ENCODE data around the gene SERINC2. TPM values are rescaled to one million over a fixed set of nuclear protein-coding genes. Genes with fewer than 3 reads are reported as not detected.

The SERINC2 gene
- total and polyA plus RNA-seq, 2 donors, result 1.5 to 15.6 TPM

DNA sequence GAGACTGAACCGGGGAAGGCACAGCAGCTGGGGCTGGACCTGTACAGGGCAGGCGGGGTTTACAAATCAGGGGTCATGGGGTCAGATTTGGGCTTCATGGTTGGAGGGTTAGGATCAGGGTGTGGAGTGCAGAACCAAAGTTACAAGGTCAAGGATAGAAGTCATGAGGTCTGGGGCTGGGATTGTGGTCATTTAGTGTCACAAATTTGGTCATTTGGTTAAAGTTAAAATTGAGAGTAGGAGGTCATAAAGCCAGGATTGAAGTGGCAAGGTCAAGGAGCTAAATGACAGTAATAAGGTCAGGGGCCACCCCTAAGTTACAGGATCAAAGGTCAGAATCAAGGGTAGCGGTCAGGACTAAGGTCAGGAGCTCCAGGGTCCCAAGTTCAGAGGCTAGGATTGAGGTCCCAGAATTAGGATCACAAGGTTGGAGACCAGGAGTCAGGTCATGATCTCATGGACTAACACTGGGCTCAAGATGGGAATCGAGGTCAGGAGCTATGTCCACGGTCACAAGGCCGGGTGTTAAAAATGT, 20.4 kb downstream of the SERINC2 start:
- no peak for DNase-seq (ENCODE audit: low read depth in 6 of 9, low spot score in 9 of 9)
- Histone ChIP-seq H3K9me3 (ENCODE audit: control insufficient read depth in 2 of 2, insufficient read depth in 1 of 2, low read length in 1 of 2) (peaks cover 0 to 2% of the 10 kb centered on the region in 2 donors), H3K27ac (ENCODE audit: low read depth in 1 of 2, low read length in 1 of 2) (no peak overlapping the region), H3K4me3 (ENCODE audit: low read length in 2 of 2) (no peak overlapping the region), H3K4me1 (ENCODE audit: control insufficient read depth in 2 of 2, insufficient read depth in 2 of 2, low read length in 2 of 2) (peaks cover 0 to 7% of the 10 kb centered on the region in 2 donors), H3K27me3 (ENCODE audit: control insufficient read depth in 2 of 2, insufficient read depth in 1 of 2, low read length in 1 of 2) (no peaks in the 10 kb centered on the region), H3K36me3 (ENCODE audit: control insufficient read depth in 2 of 2, insufficient read depth in 2 of 2, low read length in 1 of 2) (no peaks in the 10 kb centered on the region)
- WGBS, result 98% methylated on average over 6 of the region's 6 CpGs

DNA sequence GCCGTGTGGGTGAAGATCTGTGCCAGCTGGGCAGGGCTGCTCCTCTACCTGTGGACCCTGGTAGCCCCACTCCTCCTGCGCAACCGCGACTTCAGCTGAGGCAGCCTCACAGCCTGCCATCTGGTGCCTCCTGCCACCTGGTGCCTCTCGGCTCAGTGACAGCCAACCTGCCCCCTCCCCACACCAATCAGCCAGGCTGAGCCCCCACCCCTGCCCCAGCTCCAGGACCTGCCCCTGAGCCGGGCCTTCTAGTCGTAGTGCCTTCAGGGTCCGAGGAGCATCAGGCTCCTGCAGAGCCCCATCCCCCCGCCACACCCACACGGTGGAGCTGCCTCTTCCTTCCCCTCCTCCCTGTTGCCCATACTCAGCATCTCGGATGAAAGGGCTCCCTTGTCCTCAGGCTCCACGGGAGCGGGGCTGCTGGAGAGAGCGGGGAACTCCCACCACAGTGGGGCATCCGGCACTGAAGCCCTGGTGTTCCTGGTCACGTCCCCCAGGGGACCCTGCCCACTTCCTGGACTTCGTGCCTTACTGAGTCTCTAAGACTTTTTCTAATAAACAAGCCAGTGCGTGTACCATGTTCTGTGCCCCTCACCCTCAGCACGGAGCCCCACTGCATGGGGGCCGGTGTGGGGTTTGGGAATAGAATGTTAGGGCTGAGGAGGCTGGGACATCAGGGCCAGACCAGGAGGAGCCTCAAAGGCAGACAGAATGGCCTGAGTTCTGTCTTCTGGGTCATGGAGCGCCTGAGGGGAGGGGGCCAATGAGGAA, 21.3 kb downstream of the SERINC2 start:
- no peak overlapping the region for H3K27ac ChIP-seq (ENCODE audit: low read depth in 1 of 2, low read length in 1 of 2)
- H3K36me3 ChIP-seq (ENCODE audit: control insufficient read depth in 2 of 2, insufficient read depth in 2 of 2, low read length in 1 of 2), result no peaks in the 10 kb centered on the region
- H3K9me3 ChIP-seq (ENCODE audit: control insufficient read depth in 2 of 2, insufficient read depth in 1 of 2, low read length in 1 of 2), result peaks cover 0 to 2% of the 10 kb centered on the region in 2 donors
- H3K4me1 ChIP-seq (ENCODE audit: control insufficient read depth in 2 of 2, insufficient read depth in 2 of 2, low read length in 2 of 2), result peaks cover 0 to 7% of the 10 kb centered on the region in 2 donors
- H3K4me3 ChIP-seq (ENCODE audit: low read length in 2 of 2), result no peak overlapping the region
- H3K27me3 ChIP-seq (ENCODE audit: control insufficient read depth in 2 of 2, insufficient read depth in 1 of 2, low read length in 1 of 2), result no peaks in the 10 kb centered on the region
- no peak for DNase-seq (ENCODE audit: low read depth in 6 of 9, low spot score in 9 of 9)
- WGBS, result 85% methylated on average over 21 of the region's 21 CpGs

DNA sequence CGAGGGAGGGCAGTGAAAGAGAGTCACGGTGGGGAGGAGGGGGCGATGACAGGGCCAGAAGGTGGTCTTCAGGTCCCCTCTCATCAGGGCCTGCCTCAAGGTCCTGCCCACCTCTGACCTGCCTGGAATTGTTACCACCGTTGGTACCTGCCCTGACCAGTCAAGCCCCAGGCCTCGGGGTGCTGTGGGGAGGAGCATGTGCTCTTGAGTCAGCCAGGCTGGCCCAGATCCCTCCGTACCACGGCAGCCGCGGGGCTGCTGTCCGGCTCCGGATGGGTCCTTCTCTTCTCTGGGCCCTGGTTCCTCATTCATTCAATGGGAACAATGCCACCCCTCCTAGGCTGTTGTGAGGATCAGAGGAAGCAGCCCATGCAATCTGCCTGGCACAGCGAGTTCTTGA, 22.0 kb downstream of the SERINC2 start:
- Histone ChIP-seq H3K27me3 (ENCODE audit: control insufficient read depth in 2 of 2, insufficient read depth in 1 of 2, low read length in 1 of 2) (no peaks in the 10 kb centered on the region), H3K36me3 (ENCODE audit: control insufficient read depth in 2 of 2, insufficient read depth in 2 of 2, low read length in 1 of 2) (no peaks in the 10 kb centered on the region), H3K4me3 (ENCODE audit: low read length in 2 of 2) (no peak overlapping the region), H3K27ac (ENCODE audit: low read depth in 1 of 2, low read length in 1 of 2) (no peak overlapping the region), H3K4me1 (ENCODE audit: control insufficient read depth in 2 of 2, insufficient read depth in 2 of 2, low read length in 2 of 2) (peaks cover 0 to 7% of the 10 kb centered on the region in 2 donors), H3K9me3 (ENCODE audit: control insufficient read depth in 2 of 2, insufficient read depth in 1 of 2, low read length in 1 of 2) (peaks cover 0 to 2% of the 10 kb centered on the region in 2 donors)
- no peak for DNase-seq (ENCODE audit: low read depth in 6 of 9, low spot score in 9 of 9)
- 91% methylated on average over 12 of the region's 12 CpGs for WGBS

DNA sequence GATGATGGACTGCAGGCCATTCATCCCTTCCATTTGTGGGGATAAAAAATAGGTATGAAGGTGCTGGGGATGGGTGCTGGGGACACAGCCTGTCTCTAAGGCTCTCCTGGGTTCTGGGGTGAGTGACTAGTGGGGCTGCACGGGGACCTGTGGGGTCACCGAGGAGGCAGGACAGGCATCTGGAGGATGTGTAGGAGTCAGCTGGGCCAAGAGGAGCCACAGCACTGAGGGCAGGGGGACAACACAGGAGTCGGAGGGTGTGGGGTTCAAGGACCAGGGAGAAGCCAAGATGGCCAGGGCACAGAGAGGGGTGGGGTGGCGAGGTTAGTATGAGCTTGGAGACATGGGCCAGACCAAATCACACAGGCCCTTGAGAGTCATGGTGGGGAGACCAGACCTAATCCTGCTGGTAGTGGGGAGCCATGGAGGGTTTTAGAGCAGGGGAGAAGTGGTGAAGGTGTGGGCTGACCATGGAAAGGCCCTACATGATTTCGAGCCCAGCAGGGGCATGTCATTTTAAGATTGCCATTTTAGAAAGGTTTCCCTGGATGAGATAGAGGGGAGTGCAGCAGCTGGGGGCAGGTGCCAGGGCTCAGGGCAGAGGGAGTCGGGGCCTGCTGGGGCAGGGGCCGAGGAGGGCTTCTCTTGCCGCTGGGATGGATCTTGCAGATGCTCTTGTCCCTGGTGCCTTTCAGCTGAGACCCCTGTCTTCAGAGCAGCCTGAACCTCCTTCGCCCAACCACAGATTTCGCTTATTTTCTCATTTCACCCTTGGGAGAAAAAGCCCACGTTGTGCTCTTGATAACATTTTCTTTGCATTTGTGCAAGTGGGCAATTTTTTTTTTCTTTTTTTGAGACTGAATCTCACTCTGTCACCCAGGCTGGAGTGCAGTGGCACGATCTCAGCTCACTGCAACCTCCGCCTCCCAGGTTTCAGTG, 22.7 kb downstream of the SERINC2 start:
- Histone ChIP-seq H3K4me3 (ENCODE audit: low read length in 2 of 2) (no peak overlapping the region), H3K27ac (ENCODE audit: low read depth in 1 of 2, low read length in 1 of 2) (no peak overlapping the region), H3K9me3 (ENCODE audit: control insufficient read depth in 2 of 2, insufficient read depth in 1 of 2, low read length in 1 of 2) (peaks cover 0 to 2% of the 10 kb centered on the region in 2 donors), H3K4me1 (ENCODE audit: control insufficient read depth in 2 of 2, insufficient read depth in 2 of 2, low read length in 2 of 2) (peaks cover 0 to 7% of the 10 kb centered on the region in 2 donors), H3K36me3 (ENCODE audit: control insufficient read depth in 2 of 2, insufficient read depth in 2 of 2, low read length in 1 of 2) (no peaks in the 10 kb centered on the region), H3K27me3 (ENCODE audit: control insufficient read depth in 2 of 2, insufficient read depth in 1 of 2, low read length in 1 of 2) (no peaks in the 10 kb centered on the region)
- WGBS, result 94% methylated on average over 13 of the region's 13 CpGs
- DNase-seq (ENCODE audit: low read depth in 6 of 9, low spot score in 9 of 9), result no peak

DNA sequence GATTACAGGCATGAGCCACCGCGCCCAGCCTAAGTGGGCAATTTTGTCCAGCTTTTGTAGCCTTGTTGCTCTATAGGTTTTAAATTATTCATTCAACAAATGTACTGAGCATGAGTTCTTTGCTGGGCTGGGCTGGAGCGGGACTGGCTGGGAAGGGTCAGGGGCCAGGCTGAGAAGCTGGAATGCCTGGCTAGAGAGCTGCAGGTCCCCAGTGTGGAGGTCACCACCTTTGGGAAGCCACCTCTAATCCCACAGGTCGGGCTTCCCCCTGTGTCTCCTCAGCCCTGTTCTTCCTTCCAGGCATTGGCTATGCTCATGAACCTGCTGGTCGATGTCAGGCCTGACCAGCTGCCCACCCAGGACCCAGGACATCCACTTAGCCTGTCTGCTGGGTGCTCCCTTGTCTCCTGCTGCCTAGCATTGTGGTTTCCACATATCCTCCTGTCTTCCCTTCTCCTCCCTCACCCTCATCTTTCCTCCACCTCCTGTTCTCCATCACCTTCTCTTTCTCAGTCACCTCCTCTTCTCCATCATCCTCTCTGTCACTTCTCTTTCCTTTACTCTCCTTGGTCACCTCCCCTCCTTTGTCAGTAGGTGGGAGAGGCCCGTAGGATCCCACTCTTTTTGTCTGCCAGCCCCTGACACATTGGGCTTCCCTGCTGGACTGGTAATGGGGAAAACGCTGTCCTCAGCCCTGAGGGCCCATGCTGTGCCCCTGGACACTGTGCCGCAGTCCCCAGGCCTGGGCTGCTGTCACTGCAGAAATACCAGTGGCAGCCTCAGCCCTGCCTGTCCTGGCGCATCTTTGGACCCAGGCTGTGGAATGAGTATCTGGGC, 23.8 kb downstream of the SERINC2 start:
- peaks cover 0 to 7% of the 10 kb centered on the region in 2 donors for H3K4me1 ChIP-seq (ENCODE audit: control insufficient read depth in 2 of 2, insufficient read depth in 2 of 2, low read length in 2 of 2)
- 91% methylated on average over 9 of the region's 9 CpGs for WGBS
- DNase-seq (ENCODE audit: low read depth in 6 of 9, low spot score in 9 of 9), result no peak
- H3K27ac ChIP-seq (ENCODE audit: low read depth in 1 of 2, low read length in 1 of 2), result no peak overlapping the region
- H3K27me3 ChIP-seq (ENCODE audit: control insufficient read depth in 2 of 2, insufficient read depth in 1 of 2, low read length in 1 of 2), result no peaks in the 10 kb centered on the region
- H3K4me3 ChIP-seq (ENCODE audit: low read length in 2 of 2), result no peak overlapping the region
- no peaks in the 10 kb centered on the region for H3K36me3 ChIP-seq (ENCODE audit: control insufficient read depth in 2 of 2, insufficient read depth in 2 of 2, low read length in 1 of 2)
- H3K9me3 ChIP-seq (ENCODE audit: control insufficient read depth in 2 of 2, insufficient read depth in 1 of 2, low read length in 1 of 2), result peaks cover 0 to 2% of the 10 kb centered on the region in 2 donors

DNA sequence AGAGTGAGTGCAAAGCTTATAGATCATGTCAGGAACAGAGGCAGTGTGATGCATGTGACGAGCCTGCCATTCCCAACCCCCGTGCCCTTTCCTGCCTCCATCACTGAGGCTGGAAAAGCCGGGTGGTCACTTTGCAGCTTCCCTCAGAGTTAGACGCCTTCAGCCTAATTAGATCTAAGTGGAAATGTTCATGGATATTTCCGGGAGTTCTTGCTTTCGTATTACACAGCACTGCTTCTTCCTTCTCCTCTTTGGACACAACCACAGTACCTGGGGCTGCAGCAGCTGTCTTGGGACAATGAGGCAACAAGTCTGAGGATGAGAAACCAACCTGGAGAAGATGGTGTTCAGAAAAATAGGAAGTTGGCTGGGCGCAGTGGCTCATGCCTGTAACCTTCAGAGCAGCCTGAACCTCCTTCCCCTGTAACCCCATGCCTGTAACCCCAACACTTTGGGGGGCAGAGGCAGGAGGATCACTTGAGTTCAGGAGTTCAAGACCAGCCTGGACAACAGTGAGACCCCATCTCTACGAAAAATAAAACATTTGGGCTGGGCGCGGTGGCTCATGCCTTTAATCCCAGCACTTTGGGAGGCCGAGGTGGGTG, 24.5 kb downstream of the SERINC2 start:
- no peak for DNase-seq (ENCODE audit: low read depth in 6 of 9, low spot score in 9 of 9)
- H3K27ac ChIP-seq (ENCODE audit: low read depth in 1 of 2, low read length in 1 of 2), result no peak overlapping the region
- H3K36me3 ChIP-seq (ENCODE audit: control insufficient read depth in 2 of 2, insufficient read depth in 2 of 2, low read length in 1 of 2), result no peaks in the 10 kb centered on the region
- peaks cover 0 to 2% of the 10 kb centered on the region in 2 donors for H3K9me3 ChIP-seq (ENCODE audit: control insufficient read depth in 2 of 2, insufficient read depth in 1 of 2, low read length in 1 of 2)
- H3K4me1 ChIP-seq (ENCODE audit: control insufficient read depth in 2 of 2, insufficient read depth in 2 of 2, low read length in 2 of 2), result peaks cover 0 to 7% of the 10 kb centered on the region in 2 donors
- no peaks in the 10 kb centered on the region for H3K27me3 ChIP-seq (ENCODE audit: control insufficient read depth in 2 of 2, insufficient read depth in 1 of 2, low read length in 1 of 2)
- WGBS, result 90% methylated on average over 11 of the region's 11 CpGs
- no peak overlapping the region for H3K4me3 ChIP-seq (ENCODE audit: low read length in 2 of 2)

DNA sequence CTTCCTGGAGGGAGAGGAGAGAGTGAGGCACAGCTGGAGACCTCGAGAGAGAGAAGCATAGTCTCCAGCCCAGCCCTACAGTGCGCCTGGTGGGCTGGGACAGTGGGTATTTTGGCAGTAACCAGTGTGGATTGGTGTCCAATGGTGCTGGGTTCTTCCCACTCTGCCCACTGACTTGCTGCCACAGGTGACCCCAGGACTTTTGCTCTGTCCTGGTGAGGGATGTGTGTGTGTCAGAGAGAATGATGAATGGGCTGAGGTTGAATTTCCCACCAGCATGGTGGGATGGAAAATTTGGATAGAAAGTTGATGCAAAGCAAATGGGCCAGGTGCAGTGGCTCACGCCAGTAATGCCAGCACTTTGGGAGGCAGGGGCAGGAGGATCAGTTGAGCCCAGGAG, 26.3 kb downstream of the SERINC2 start:
- Histone ChIP-seq H3K27me3 (ENCODE audit: control insufficient read depth in 2 of 2, insufficient read depth in 1 of 2, low read length in 1 of 2) (no peaks in the 10 kb centered on the region), H3K4me1 (ENCODE audit: control insufficient read depth in 2 of 2, insufficient read depth in 2 of 2, low read length in 2 of 2) (no peaks in the 10 kb centered on the region), H3K9me3 (ENCODE audit: control insufficient read depth in 2 of 2, insufficient read depth in 1 of 2, low read length in 1 of 2) (peaks cover 0 to 6% of the 10 kb centered on the region in 2 donors), H3K36me3 (ENCODE audit: control insufficient read depth in 2 of 2, insufficient read depth in 2 of 2, low read length in 1 of 2) (no peaks in the 10 kb centered on the region), H3K27ac (ENCODE audit: low read depth in 1 of 2, low read length in 1 of 2) (no peak overlapping the region), H3K4me3 (ENCODE audit: low read length in 2 of 2) (no peak overlapping the region)
- no peak for DNase-seq (ENCODE audit: low read depth in 6 of 9, low spot score in 9 of 9)
- 95% methylated on average over 3 of the region's 3 CpGs for WGBS

DNA sequence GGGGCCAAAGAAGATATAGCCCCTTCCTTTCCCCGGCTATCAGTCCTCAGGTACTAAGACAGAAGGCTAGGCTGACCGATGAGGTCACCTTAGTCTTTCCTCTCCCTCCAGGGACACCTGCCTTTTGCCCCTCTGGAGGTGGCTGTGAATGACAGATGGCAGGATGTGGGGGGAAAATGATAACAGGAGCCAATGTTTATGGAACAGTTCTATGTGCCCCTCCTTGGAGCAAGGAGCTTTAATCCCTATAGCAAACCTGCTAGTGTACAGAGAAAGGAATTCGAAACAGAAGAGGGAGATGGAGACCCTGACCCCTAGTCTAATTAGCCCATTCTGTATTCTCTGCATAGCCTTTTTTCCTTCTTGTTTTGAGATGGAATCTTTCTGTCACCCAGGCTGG, 28.1 kb downstream of the SERINC2 start:
- Histone ChIP-seq H3K4me1 (ENCODE audit: control insufficient read depth in 2 of 2, insufficient read depth in 2 of 2, low read length in 2 of 2) (no peaks in the 10 kb centered on the region), H3K36me3 (ENCODE audit: control insufficient read depth in 2 of 2, insufficient read depth in 2 of 2, low read length in 1 of 2) (no peaks in the 10 kb centered on the region), H3K27me3 (ENCODE audit: control insufficient read depth in 2 of 2, insufficient read depth in 1 of 2, low read length in 1 of 2) (no peaks in the 10 kb centered on the region), H3K9me3 (ENCODE audit: control insufficient read depth in 2 of 2, insufficient read depth in 1 of 2, low read length in 1 of 2) (peaks cover 0 to 6% of the 10 kb centered on the region in 2 donors), H3K4me3 (ENCODE audit: low read length in 2 of 2) (no peak overlapping the region), H3K27ac (ENCODE audit: low read depth in 1 of 2, low read length in 1 of 2) (no peak overlapping the region)
- WGBS, result 94% methylated on average over 3 of the region's 3 CpGs
- no peak for DNase-seq (ENCODE audit: low read depth in 6 of 9, low spot score in 9 of 9)

Measured in thymus (tissue), 11 donors.